ENCODE results near the gene MZB1. TPM values are rescaled to one million over a fixed set of nuclear protein-coding genes. Genes with fewer than 3 reads are reported as not detected.

The MZB1 gene, protein sequence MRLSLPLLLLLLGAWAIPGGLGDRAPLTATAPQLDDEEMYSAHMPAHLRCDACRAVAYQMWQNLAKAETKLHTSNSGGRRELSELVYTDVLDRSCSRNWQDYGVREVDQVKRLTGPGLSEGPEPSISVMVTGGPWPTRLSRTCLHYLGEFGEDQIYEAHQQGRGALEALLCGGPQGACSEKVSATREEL
- total RNA-seq (2022; extraction: Qiagen RNA extraction), result 0.13 TPM in 1 of 5 replicates, not detected in the others

DNA sequence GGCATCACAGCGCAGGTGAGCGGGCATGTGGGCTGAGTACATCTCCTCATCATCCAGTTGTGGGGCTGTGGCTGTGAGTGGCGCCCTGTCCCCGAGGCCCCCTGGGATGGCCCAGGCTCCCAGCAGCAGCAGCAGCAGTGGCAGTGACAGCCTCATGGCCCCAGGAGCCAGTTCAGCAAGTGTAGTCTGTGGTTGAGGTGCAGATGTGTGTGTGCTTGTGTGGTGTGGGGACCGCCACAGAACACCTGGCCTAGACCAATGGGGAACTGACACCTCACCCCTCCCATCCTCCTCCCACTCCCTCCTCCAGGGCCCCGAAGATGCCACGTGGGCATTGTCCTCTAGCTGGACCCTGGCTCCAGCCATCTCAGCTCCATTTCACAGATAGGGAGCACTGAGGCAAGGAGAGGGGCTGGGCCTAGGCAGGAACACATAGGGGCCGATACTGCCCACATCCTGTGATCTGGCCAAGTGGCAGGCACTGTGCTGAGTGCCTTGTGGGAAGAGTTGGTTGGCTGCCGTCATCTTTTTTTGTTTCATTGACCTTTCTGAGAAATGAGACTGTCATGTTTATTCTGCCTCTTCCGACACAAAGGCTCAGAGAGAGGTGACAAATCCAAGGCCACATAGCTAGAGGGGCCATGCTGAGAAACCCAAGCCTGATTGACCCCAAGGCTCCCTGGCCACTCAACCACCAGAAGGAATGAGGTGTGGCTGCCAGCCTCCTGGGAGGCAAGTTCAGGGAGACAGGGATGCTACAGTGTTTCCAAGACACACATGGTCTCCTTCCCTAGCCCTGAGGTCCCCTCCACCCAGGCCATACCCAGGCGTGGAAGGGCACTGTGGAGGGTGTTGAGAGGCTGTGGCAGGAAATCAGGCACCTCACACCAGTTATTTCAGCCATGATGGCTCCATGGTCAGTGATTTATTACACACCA, at the start of gene MZB1:
MZB1 (minus strand) TSS at position 213 of the 938 bp plus-strand sequence; CDS start at position 156, 57 bp downstream.

DNA sequence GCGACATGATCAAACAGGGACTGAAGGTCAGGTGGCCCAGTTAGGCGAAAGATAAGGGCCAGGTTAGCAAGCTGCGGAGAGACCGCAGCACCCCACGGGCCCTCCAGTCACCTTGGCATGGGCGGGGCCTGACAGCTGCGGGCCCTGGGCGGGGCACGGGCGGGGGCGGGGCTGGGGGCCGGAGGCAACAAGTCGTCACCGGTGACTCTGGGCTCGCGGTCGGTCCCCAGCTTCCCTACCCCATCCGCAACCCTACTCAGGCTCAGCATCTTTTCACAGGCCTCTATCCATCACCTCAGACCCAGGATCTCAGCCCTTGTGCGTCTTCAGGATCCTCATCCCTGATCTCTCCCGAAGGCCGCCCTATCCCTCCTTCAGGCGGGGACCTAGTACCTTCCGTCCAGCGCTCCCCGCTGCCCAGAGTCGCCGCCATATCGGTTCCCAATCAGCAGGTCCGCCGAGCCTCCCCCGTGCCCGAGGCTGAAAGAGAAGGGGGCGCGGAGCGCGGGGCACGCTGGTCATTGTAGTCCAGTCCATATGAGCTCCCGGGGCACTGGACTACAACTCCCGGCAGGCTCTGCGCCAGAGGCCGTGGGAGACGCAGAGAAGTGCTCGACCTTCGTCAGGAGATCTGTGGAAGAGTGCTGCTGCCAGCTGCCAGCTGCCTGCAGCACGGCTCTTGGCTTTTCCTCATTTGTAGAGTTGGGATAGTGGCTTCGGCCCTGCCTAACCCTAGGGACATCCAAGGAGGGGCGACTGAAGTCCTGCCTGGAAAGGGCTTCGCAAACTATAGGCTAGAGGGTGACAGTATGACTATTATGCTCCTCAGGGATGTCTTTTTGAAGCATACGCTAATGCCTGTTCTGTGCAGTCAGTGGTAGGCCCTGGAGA, 49.5 kb upstream of the MZB1 start, which contains the start of gene DNAJC18:
DNAJC18 (minus strand) TSS at position 513 of the 891 bp plus-strand sequence; CDS start at position 433, 80 bp downstream.

DNA sequence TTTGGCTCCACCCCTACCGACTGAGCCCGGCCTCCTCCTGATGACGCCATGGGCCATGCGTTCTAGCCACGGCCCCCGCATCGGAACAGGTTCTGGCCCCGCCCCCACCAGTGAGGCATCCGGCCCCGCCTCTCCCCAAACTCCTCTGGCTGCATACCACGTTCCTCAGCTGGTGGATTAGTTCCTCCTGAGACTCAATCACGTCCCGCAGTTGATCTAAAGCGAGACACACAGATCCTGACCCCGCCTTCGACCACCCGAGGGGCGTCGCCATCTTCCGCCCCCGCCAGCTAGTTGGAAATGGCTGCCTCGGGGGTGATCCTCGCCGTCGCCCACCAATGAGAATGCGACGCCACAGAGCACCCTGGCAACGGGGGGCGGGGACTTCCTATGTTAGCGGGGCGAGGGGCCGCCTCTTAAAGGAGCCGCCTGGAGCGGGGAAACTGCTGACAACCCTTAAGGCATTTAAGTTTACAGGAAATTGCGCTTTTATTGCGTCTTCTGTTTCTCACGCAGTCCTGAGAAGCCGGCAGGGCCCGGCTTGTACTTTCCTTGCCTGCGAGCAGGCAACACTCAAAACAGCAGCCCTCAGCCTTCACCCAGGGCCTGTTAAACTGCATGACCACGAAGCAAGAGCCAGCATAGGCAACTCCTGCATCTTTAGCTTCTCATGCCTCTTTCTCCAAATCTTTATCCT, 14.2 kb upstream of the MZB1 start, which contains the start of gene SPATA24:
SPATA24 (minus strand) TSS at position 303 of the 697 bp plus-strand sequence; CDS start at position 274, 29 bp downstream.

DNA sequence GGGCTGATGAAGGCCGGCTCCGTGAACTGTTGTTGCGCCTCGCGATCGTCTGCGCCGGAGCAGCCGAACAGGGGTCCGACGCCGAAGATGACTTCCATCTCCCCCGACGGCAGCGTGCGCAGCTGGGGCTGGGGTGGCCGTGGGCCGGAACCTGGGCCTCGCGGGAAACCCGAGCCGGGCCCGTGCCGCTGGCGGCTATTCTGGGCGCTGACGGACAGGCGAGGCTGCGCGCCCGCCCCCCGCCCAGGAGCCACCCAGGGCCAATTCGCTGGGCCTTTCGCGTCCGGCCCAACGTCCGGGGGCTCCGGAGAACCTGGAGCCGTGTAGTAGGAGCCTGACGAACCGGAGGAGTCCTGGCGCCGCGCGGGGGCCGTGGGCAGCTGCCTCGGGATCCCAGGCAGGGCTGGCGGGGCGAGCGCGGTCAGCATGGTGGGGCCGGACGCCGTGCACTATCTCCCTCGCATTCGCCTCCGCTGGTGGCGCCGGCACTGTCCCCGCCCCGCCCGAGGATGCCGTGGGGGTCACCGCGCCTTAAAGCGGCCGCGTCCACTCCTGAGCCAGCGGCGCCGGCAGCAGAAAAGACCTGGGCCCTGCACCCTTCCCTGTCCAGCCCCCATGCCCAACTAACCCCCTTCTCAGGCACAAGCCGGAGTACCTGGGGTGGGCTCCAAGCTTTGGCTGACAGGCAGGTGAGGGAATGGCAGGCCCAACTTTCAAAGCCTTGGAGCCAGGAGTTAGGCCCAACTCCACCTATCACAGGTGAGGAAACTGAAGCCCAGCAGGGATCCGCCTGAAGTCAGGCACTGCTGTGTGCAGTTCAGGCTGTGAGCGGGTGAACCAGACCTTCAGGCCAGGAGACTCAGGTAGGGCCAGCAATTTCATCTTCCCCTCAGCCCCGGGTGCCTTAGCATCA, 5.2 kb upstream of the MZB1 start, which contains the start of gene PROB1:
PROB1 (minus strand) TSS at position 451 of the 913 bp plus-strand sequence; CDS start at position 428, 23 bp downstream.

DNA sequence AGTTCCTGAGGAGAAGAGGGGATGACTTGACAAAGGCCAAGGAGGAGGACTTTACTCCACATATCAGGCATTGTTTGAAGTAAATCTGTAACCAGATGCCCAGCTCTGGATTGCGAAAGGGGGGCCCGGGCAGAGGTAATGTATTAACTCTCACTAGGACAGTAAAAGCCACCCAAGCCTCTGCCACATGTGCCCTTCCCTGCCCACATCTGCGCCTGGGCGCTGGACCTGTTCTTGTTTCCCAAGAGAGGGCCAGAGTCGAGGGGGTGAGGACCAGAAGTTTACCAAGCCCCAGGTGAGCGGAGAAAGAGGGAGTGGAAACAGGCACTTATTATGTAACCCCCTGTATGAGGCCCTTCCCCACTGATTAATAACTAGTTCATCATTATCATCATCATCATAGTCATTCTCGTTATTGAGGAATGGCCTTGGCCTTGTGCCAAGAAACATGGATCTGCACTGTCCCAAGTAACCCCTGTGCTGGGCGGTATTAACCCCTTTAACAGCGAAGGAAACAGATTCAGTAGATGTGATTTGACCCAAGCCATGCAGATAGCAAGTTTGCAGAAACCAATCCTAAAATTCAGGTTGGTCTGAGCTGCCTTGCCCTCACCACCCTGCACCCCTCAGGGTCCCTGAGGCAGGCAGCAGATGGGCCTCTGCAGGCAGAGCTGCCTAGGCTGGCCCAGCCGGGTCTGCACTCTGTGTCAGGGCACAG, 6.3 kb downstream of the MZB1 start, which contains the start of gene SLC23A1:
SLC23A1 (minus strand) TSS at position 23 of the 718 bp plus-strand sequence. CDS start 44 bp downstream, outside the sequence.

DNA sequence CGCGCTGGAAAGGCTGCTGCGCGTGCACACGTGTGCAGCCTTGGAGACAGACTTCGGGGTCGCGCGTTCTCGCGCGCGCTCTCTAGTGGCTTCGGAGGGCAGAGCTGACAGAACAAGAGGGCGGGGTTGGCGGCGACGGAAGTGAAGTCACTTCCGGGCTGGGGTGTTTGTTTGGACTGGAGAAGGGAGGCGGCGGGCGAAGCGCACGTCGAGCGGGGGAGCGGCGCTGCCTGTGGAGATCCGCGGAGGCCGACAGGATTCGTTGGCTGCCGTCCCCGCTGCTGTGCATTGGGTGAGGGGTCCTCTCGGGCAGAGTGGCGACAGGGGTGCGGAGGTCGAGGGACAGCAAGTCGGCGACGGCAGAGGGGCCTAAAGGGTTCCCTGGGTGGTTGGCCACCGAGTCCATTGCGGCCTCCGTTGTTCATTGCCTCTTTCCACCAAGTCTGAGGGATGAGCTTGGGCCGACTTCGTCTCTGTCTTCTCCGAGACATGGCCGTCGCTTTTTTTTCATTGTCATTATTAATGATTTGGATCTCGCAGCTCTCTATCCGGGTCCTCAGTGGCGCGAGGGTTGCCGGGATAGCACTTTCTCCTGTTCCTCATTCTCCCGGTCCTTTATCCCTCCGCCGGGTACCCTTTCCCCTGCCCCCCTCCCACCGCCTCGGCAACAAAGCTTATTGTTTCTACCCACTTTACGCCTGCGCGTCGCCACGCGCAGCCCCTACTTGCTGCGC, 47.9 kb downstream of the MZB1 start, which contains the start of gene PAIP2:
PAIP2 (plus strand) TSS at position 166 of the 734 bp plus-strand sequence. CDS start 21,931 bp downstream, outside the sequence.

Other genes starting within 250 kb of the MZB1 start
- gene SIL1, start 191.5 kb downstream of the MZB1 start, total RNA-seq (2022; extraction: Qiagen RNA extraction), result 23.7 to 29.4 TPM (median 25.8 TPM) in 5 replicates
- 152 to 191 TPM (median 164 TPM) in 5 replicates for gene MATR3, start 96.2 kb downstream of the MZB1 start, total RNA-seq (2022; extraction: Qiagen RNA extraction)
- gene PAIP2, start 48.1 kb downstream of the MZB1 start, total RNA-seq (2022; extraction: Qiagen RNA extraction), result 84.3 to 93.3 TPM (median 87.5 TPM) in 5 replicates
- 0.97 to 1.6 TPM (median 1.5 TPM) in 5 replicates for gene SLC23A1, start 6.6 kb downstream of the MZB1 start, total RNA-seq (2022; extraction: Qiagen RNA extraction)
- 0.18 to 0.25 TPM (median 0.20 TPM) in 5 replicates for gene PROB1, start 5.2 kb upstream of the MZB1 start, total RNA-seq (2022; extraction: Qiagen RNA extraction)
- 4.3 to 7.1 TPM (median 4.8 TPM) in 5 replicates for gene SPATA24, start 14.2 kb upstream of the MZB1 start, total RNA-seq (2022; extraction: Qiagen RNA extraction)
- 4.8 to 8.2 TPM (median 8.1 TPM) in 5 replicates for gene DNAJC18, start 49.6 kb upstream of the MZB1 start, total RNA-seq (2022; extraction: Qiagen RNA extraction)
- not detected in 5 replicates for gene ECSCR, start 72.8 kb upstream of the MZB1 start, total RNA-seq (2022; extraction: Qiagen RNA extraction)
- gene SMIM33, start 81.1 kb upstream of the MZB1 start, total RNA-seq (2022; extraction: Qiagen RNA extraction), result not detected in 5 replicates
- 0.66 to 0.97 TPM (median 0.91 TPM) in 5 replicates for gene STING1, start 92.8 kb upstream of the MZB1 start, total RNA-seq (2022; extraction: Qiagen RNA extraction)
- 124 to 176 TPM (median 169 TPM) in 5 replicates for gene UBE2D2, start 171.4 kb upstream of the MZB1 start, total RNA-seq (2022; extraction: Qiagen RNA extraction)